Suprapubic skin (tissue), 4 donors: ENCODE data around the gene DDX10.

Source experiments
- EP300 ChIP-seq: sonication (generic); formaldehyde crosslinking; IDR thresholded peaks from one replicate; pipeline ENCODE4 v1.6.1; 2017; ENCODE audit warnings: antibody characterized with exemption
- POLR2A ChIP-seq, 2 donors: fragments of 450-650 bp; IDR thresholded peaks; one replicate each; pipeline ENCODE4 v1.6.1; 2017; ENCODE audit warnings: antibody characterized with exemption in 2 of 2, mild to moderate bottlenecking in 2 of 2, moderate library complexity in 2 of 2
- POLR2AphosphoS5 ChIP-seq, 3 donors: sonication (generic); formaldehyde crosslinking; IDR thresholded peaks; one replicate each; pipeline ENCODE4 v1.6.1; 2017; ENCODE audit warnings: antibody characterized with exemption in 3 of 3
- TF ChIP-seq, protein P1 (sequence below), 2 donors: fragments of 200-600 bp in 1 of 2; fragments of 450-650 bp in 1 of 2; sonication (generic) in 1 of 2; IDR thresholded peaks; one replicate each; pipeline ENCODE4 v1.5.1; 2016 to 2019; ENCODE audit warnings: antibody characterized with exemption in 2 of 2, mild to moderate bottlenecking in 1 of 2, moderate library complexity in 1 of 2

DNA sequence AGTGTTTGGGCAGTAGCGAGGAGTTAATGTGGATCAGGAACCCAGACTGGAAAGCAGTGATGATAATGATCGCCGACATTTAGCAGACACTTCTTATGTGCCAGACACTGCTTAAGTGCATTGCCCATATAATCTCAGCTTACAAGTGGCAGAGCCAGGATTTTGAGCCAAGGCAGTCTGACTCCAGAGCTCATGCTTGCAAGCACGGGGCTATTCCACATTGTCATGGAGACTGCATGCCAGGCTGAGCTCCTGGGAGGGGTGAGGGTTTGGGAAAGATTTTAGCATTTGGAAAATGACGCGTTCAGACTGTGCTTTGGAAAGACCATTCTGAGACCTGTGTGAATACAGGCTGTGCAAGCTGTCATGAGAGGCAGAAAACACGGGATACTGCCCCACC is 302.7 kb downstream of the DDX10 start:
- TF ChIP-seq POLR2A (IDR thresholded peaks at IDR 0.05), result no peak
- TF ChIP-seq EP300, result no peak
- TF ChIP-seq, protein P1, sequence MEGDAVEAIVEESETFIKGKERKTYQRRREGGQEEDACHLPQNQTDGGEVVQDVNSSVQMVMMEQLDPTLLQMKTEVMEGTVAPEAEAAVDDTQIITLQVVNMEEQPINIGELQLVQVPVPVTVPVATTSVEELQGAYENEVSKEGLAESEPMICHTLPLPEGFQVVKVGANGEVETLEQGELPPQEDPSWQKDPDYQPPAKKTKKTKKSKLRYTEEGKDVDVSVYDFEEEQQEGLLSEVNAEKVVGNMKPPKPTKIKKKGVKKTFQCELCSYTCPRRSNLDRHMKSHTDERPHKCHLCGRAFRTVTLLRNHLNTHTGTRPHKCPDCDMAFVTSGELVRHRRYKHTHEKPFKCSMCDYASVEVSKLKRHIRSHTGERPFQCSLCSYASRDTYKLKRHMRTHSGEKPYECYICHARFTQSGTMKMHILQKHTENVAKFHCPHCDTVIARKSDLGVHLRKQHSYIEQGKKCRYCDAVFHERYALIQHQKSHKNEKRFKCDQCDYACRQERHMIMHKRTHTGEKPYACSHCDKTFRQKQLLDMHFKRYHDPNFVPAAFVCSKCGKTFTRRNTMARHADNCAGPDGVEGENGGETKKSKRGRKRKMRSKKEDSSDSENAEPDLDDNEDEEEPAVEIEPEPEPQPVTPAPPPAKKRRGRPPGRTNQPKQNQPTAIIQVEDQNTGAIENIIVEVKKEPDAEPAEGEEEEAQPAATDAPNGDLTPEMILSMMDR (IDR thresholded peaks at IDR 0.05), result no peak
- no peak for TF ChIP-seq POLR2AphosphoS5 (IDR thresholded peaks at IDR 0.05)
